Cardiac septum (tissue), 1 donor: ENCODE results near the gene HOXC6. TPM values are rescaled to one million over a fixed set of nuclear protein-coding genes. Genes with fewer than 3 reads are reported as not detected.

Experiments used
- DNase-seq: peaks from one replicate; pipeline ENCODE4 v3.0.0-alpha.2; 2020; ENCODE audit warnings: low spot score
- intact Hi-C: fragments of 100-400 bp; cut with DNase I; formaldehyde crosslinking; loops from one replicate; pipeline ENCODE4 v1.14.0; 2022
- total RNA-seq: library from RNA; stranded (reverse); fragmentation: NEBNext Ultra II Directional; extraction: Animal tissue kit (Norgen Biotek cat#: 25700); gene quantifications from one replicate; pipeline ENCODE4 v1.2.1, GENCODE V29; 2021
- donor health status: DM: no; HTN: no; CAD: no.

Gene HOXC6
- total RNA-seq, 1 donor from 2014 or later: 0.43 TPM

DNA sequence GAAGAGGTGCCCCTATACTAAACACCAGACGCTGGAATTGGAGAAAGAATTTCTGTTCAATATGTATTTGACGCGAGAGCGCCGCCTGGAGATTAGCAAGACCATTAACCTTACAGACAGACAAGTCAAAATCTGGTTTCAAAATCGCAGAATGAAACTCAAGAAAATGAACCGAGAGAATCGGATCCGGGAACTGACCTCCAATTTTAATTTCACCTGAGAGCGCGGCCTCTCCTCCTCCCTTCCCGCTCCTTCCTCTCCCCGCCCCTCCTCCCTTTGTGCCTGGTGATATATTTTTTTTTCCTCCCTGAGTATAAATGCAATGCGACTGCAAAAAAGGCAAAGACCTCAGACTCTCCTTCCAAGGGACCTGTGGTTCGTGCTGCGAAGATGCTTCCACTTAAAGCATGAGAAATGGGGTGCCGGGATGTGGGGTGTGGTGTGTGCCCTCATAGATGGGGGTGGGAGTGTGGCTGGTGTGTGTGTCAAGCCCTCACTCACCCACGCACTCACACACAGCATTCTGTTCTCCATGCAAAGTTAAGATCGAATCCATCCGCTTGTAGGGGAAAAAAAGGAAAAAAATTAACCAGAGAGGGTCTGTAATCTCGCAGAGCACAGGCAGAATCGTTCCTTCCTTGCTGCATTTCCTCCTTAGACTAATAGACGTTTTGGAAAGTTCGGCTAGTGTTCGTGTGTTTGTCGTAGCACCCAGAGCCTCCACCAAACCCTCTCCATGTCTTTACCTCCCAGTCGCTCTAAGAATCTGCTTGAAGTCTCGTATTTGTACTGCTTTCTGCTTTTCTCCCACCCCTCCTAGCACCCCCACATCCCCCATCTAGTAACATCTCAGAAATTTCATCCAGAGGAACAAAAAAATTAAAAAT is 38.8 kb upstream of the HOXC6 start:
- intact Hi-C loops: no loop called here
- DNase-seq: no peak

DNA sequence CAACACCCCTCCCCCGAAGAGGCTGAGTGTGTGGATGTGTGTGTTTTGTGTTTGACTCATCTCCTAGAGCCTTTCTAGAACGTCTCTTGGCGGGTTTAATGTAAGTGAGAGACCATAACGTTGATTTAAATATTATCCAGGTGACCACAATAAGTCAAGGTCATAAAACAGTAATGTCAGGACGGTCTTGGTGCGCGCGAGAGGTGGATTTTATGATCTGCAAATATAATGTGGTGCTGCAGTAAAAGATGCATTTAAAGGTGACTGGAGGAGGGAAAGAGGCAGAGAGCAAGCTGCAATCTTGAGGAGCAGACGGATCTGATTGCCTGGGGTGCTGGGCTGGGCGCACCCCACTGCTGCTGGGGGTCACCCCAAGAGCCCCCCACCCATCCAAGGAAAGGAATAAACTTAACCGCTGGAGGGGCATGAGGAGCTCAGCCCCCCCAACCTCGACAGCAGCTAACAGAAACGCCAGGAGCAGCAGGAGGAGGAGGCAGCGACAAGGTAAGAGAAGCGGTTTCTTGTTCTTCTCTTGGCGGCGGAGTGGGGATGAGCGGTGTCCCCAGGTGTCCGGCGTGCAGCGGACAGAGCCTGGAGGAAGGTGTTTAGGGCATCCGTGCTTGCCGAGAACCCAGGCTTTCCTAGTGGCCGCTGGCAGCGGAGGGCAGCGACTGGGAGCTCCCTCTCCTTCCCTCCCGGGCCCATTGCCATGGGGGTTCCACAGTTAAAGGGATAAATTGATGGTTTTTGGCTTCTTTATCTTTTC is 37.7 kb upstream of the HOXC6 start:
- DNase-seq: no peak
- intact Hi-C loops: no loop called here

DNA sequence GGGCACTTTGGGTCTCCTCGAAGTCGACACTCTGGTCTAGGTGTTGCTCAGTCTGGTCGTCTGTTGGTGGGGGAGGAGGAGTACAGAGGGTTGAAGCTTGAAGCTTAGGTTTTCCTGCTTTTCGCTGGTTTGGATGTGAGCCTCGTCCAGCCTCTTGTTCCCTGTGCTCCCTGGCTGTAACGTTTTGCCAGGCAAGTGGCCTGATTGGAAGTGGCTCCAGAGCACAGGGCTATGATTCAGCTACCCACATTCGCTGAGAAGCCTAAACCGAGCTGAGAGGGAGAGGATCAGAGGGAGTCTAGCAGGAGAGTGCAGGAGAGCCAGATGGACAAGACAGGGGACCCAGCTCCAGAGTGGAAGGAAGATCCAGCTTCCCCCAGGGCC is 37.2 kb upstream of the HOXC6 start:
- intact Hi-C loops: no loop called here
- no peak for DNase-seq

DNA sequence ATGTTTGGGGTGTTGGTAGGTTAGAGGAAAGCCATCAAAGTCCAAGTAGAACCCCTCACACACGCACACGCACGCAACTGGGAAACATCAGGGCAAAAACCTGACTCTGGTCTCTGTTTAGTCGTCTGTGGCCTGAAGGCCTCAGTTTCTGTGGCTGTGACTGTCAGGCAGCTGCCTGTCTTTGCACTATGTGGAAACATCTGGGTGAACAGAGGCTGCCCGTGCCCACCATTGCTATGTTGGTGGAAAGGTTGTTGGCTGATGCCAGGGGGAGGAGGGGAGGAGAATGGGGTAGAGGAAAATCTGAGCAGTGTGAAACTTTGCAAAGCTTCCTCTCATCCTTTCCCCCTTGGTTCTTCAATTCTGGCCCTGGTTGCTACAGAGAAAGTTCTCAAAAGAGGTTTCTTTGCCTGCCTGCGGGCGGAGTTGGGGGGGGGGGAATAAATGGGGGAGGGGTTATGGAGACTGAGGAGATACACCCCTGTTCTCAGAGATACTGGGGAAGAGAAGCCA is 35.8 kb upstream of the HOXC6 start:
- intact Hi-C loops: no loop called here
- no peak for DNase-seq

DNA sequence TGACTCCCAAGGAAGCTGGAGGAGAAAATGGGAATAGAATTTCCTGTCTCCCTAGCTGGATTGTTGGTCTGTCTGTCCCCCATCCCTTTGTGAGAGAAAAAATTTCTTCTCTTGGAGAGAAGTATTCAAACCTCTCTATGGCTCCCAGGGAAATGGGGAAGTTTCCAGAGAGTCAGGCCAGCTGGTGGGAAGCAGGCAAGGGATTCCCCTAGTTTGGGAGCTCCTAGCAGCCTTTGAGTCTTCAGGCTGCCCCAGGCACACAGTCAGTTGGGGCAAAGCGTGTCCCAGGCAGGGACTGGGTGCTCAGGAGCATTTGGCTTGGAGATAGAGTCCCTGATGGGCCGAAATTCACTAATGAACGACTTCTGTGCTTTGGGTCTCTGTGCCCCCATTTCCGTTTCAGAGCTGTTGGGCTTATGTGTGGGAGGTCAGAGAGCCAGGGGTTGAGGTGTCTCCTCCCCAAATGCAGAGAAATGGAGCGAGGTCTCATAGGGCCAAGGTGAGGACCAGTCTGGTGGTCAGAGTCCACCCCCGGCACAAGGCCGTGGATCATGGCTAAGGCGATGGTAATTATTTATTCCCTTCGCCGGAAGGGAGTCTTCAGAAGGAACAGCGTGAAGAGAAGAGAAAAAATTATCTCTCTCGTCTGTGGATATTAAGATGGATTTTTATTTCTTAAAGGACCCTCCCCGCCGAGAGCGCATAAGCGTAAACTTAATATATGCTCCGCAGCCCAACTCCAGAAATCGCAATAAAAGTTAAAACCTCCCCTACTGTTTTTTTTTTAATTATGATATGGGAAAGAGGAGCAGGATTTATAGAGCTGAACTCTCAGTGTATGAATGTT is 34.9 kb upstream of the HOXC6 start:
- no peak for DNase-seq
- intact Hi-C loops: no loop called here

DNA sequence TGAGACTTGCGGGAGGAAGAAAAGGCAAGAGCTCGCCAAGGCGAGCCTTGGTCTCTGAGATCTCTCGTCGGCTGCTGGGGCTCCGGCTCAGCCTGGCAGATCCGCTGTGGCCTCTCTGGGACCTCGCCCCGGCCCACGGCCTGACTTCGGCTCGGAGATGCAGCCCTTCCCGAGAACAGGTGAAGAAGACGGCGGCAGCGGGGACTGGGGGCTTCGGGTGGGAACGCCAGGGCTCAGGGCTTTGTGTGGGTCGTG is 34.3 kb upstream of the HOXC6 start:
- intact Hi-C loops: no loop called here
- no peak for DNase-seq

DNA sequence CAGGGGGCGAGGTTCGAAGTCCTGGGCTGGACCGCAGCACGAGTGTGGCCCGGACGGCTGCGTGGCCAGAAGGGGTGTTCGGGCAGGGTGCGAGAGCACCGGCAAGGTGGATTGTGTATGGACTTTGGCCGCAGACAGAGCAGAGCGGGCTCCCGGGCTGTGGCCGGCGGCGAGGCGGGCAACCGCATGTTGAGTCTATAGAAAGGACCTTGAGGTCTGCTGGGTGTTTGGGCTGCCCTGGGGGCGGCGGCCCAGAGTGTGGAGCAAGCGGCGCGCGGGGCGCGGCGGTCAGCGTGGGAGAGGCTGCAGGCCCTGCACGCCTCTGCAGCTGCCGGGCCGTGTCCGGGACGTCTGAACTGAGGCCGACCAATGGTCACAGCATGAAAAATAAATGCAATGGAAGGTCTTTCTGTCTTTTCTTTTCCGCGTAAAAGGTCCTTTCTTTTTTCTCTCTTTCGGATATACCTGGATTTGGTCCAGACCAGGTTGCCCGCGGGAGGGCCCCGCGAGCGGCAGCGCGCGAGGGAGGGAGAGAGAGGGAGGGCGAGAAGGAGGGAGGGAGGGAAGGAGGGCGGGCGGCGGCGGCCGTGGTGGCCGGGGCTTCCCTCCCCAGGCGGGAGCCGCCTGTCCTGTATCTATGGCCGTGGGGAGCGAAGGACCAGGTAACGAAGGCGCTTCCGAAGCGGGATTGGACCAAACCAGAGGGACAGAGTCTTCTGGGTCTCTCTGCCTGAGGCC is 33.8 kb upstream of the HOXC6 start:
- intact Hi-C loops: no loop called here
- DNase-seq: no peak

DNA sequence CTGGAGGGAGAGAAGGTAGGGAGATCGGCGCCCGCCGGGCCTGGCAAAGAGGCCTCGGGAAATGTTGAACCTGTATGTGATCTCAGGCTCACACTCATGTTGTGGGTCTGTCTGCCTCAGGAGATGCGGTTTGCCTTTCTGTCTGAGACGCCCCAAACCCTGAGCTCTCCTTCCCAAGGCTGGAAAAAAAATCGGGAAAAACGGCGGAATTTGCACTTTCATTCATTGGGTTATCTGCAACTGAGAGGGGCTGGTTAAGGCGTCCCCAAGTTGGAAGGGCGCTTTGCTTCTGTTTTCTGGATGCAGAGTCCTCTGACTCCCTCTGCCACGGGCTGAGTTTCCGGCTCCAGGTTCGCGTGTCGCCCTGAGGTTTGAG is 33.2 kb upstream of the HOXC6 start:
- no peak for DNase-seq
- intact Hi-C loops: no loop called here

DNA sequence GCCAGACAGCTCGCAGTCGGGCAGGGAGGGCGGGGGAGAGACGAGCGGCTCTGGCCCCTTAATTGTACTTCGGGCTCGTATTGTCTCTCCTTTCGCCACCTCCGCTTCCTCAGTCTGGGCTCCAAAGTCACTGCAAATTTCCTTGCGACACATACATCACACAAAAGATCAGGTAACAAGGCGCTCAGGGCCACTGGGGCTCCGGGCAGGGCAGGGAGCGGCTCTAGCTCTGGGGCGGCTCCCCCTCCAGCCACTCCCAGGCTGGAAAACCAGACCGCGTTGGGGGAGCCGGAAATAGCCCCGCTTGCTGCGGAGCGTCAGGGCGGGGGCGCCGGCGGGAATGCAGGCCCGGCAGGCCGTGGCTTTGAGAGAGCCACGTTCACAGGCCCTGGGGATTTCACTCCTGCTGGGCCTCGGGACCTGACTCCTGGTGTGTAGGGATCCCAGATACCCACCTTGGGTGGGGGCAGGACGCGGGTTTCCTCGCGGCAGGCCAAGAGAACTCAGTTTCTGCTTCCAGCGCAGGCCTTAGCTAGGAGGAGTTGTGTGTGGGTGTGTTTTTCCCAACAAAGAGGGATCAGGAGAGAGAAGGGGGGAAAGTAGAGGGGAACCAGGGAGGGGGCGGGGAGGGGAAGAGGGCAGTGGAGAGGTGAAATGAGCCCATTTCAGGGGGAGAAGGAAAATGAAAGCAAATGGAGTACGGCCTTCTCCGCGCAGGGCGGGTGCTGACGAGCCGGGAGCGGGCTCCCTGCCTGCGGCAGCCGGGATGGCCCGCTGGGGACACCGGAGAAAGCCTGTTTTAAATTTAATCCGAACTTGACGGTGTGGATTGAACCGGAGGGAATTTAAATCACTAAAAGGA is 32.6 kb upstream of the HOXC6 start:
- intact Hi-C loops: no loop called here
- no peak for DNase-seq

DNA sequence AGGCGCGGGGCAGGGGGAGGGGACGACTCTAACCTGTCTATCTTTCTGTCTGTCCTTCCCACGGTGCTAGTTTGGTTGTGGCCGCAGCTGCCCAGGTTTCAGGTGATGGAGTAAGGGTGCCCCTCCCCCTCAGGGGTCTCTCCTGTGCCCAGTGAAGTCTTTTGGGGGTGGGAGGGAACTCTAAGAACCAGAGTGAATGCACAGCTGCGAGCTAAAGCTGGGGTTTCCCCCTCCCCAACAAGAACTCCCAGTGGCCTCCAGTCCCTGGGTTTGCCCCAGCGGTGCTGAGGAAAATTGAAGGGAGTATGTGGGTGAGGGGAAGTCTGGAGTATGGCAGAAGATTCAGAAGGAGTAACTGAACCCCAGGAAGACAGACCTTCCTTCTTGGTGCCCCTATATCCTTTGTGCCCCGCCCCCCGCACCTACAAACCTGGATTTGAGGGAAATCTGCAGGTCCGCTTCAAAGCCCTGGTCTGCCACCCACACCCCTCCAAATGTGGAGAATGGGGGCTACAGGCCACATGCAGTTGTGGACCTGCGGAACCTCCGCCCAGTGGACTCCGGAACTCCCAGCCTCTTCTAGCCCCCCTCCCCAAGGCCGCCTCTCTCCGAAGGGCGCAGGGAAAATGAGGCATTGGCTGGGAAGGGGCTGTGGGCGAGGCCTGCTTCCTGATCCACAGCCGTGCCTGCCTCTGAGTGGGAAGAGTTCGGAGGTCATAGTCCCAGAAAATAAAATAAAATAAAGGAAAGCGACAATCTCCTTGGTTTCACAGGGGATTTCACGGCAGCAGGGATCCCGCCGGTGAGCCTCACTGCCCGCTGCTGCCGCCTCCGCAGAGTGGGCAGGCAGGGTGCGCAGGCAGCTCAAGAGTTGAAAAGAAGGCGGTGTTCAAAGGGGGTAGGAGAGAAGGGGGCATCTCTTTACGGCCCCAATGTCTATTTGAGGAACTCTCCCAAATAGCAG is 31.7 kb upstream of the HOXC6 start:
- no peak for DNase-seq
- intact Hi-C loops: no loop called here

DNA sequence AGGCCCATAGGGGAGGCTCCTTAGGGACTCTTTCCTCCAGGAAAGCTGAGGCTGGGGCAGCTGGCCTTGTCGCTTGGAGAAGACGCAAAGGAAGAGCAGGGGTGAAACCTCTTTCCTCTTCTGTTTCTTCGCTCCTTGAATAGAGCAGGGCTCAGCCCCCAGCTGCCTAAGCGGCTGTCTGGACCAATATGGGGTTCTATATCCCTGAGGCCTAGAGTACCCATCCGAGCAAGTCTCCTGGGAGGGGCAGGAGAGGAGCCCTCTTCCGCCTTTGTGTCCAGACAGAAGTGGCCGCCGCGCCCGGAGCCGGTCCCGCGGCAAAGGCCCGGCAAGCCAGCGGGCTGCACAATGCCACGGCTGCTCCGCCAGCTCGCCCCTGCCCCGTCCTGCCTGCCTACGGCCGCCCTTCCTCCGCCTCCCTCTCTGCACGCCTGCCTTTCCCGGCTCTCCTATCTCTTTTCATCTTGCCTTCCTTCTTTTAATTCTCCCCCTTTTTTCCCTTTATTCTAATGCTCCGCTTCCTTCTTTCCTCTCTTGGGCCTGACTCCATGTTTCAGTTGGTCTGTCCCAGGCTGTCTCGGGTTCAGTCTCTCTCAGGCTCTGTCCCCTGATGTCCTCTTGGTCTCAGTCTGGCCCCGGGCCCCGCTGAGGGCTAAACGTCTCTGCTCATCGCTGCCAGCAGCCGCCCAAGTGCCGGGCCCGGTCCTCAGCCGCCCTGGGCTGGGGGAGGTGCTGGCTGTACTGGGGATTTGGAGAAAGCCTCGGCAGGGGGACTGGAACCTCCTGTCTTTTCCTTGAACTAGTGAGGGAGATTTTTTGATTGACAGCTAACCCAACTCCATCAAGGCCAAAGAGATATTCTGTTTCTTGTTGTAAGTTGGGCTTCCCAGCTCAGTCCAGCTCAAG is 30.8 kb upstream of the HOXC6 start:
- DNase-seq: no peak
- intact Hi-C loops: no loop called here

DNA sequence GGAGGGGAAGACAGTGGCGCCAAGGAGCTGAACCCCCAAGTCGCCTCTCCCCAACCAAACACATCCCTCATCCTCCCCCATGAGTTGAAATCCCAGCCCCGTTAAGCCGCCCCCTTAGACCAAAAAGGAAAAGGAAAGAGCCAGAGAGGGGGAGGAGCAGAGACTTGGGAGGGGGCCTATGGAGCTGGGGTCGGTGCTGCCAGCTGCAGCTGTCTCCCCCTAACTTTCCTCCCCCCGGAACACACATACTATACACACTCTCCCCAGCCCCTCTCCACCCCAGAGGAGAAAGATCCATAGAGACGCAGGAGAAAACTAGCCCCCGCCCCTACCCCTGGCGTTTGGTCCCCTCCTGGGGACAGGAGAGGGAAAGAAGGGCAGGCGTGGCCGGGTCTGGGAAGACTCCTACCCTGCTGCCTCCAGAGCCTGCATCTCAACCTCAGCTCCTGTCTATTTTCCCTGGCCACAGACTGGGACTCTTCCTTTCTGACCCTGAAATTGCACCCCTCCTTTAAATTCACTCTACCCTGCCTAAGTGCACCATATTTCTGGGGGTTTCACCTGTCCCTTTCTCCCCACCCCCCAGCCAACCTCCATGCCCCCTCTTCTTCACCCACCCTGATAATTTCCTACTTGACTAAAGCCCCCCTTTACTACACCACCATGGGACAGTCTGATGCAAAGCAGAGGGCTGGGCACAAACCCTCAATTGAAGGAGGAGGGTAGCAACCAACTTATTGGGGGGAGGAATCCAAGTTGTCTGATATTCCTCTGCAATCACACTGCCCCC is 29.9 kb upstream of the HOXC6 start:
- intact Hi-C loops: no loop called here
- DNase-seq: no peak

DNA sequence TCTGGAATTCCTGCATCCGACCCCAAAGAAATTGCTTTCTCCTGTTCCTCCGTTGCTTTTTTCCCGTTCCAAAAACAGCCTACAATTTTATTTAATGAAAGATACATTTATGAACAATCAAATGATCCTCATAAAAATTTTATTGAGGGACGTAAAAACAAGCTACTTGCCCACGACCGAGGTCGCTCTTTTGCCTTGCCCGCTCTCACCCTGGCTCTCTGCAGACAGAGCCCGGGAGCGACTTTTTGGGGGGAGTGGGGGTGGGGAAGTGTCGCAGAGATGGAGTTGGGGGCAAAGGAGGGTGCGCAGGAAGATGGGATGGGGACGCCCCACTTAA is 29.4 kb upstream of the HOXC6 start:
- intact Hi-C loops: no loop called here
- no peak for DNase-seq

DNA sequence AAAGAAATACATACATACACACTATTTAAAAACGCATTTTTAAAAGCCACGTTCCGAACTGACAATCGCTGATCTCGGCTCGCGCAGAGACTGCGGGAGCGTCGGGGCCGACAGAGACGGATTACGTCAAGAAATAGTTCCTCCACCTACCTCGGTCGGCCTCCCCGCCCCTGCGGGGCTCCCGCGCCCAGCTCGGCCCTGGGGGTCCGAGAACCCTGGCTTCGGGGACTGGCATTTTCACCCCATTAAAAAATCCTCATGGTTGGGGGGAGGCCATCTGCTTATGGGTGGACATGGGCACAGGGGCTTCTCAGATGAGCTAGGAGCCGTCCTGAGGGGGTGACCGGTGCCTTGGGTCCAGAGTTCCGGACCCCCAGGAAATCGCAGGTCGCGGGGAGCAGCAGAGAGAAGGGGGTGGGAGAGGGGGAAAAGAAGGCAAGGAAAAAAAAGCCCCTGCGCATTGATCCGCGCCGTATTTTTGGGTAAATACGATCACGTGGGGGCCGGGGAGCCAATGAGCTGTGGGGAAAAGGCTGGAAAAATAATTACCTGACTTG is 28.6 kb upstream of the HOXC6 start:
- intact Hi-C loops: no loop called here
- DNase-seq: no peak
